Esophagus squamous epithelium (tissue), 5 donors: ENCODE results near the gene DALRD3. TPM values are rescaled to one million over a fixed set of nuclear protein-coding genes. Genes with fewer than 3 reads are reported as not detected.
A peak's percentile ranks its signal among the peaks of the same experiment; 100 is the strongest.

Source experiments
- DNase-seq: peaks from one replicate; lab custom pipeline; 2025; lab: John Stamatoyannopoulos, UW
- H3K27ac ChIP-seq, 4 donors: fragments of 200-600 bp; sonication (generic); one replicate each; pipeline ENCODE4 v1.5.1; 2016 to 2019; ENCODE audit warnings: mild to moderate bottlenecking in 1 of 4
- H3K27me3 ChIP-seq, 4 donors: fragments of 200-600 bp; sonication (generic); 1 replicate in 3 of 4; 2 replicates in 1 of 4; pipeline versions ENCODE4 v1.5.1 to v1.6.0; 2017 to 2021; ENCODE audit warnings: antibody characterized with exemption in 1 of 4
- H3K36me3 ChIP-seq, 3 donors: fragments of 200-600 bp; sonication (generic); one replicate each; pipeline ENCODE4 v1.5.1; 2016 to 2019
- H3K4me1 ChIP-seq, 3 donors: fragments of 200-600 bp; sonication (generic); one replicate each; pipeline ENCODE4 v1.5.1; 2017 to 2019
- H3K4me3 ChIP-seq, 4 donors: fragments of 200-600 bp; sonication (generic); 1 replicate in 3 of 4; 2 replicates in 1 of 4; pipeline ENCODE4 v1.5.1; 2016 to 2019; ENCODE audit warnings: mild to moderate bottlenecking in 2 of 4, moderate library complexity in 1 of 4
- H3K9me3 ChIP-seq, 3 donors: fragments of 200-600 bp; sonication (generic); one replicate each; pipeline ENCODE4 v1.5.1; 2016 to 2019
- POLR2A ChIP-seq, 4 donors: fragments of 450-650 bp; IDR thresholded peaks; one replicate each; pipeline ENCODE4 v1.6.1; 2017; ENCODE audit warnings: antibody characterized with exemption in 4 of 4, mild to moderate bottlenecking in 4 of 4, moderate library complexity in 3 of 4
- WGBS, 2 donors: methylation state at CpG; one replicate each; pipeline ENCODE4 v1.1.5; 2018; 5-methylcytosine and 5-hydroxymethylcytosine counted together
- intact Hi-C: fragments of 100-400 bp; cut with DNase I; formaldehyde crosslinking; loops from one replicate; pipeline ENCODE4 v1.15.0; 2022
- total RNA-seq, 4 donors: library from RNA; depleted of rRNA; stranded (reverse); fragments of >200 nt; gene quantifications; one replicate each; pipeline ENCODE4 v1.1.0, GENCODE V29; 2016
- TF ChIP-seq, protein P1 (sequence below), 6 experiments: fragments of 450-650 bp in 4 of 6; fragments of 200-600 bp in 2 of 6; sonication (generic) in 2 of 6; IDR thresholded peaks; one replicate each; pipeline ENCODE4 v1.5.1; 2016 to 2019; ENCODE audit warnings: antibody characterized with exemption in 6 of 6, mild to moderate bottlenecking in 4 of 6, moderate library complexity in 4 of 6
- donor health status: DM: yes; HTN: yes; CAD: no.

The DALRD3 gene
- total RNA-seq, 4 donors from 2014 or later: 34.4 to 42.4 (median 37.1) TPM

DNA sequence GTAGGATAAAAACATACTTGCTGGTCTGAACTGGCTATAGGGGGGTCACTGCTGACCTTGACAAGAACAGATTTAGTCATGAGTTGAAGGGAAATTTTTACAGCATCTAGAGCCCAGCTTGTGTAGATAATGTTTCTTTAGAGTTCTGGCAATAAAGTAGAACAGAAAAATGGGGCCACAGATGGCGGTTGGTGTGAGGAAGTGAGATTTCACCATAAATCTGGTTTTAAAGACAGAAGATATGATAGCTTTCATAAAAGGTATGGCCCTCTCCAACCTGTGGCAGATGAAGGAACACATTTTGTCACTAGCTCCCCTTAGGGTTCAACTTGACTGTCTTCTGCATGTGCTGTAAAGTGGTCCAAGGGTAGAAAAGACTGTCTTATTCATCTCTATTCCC lies 35.2 kb upstream of the DALRD3 start:
- H3K4me3 ChIP-seq: no peak overlapping the region
- WGBS, 2 donors: 79 to 84% methylated on average over 1 of the region's 1 CpG
- TF ChIP-seq, protein P1, sequence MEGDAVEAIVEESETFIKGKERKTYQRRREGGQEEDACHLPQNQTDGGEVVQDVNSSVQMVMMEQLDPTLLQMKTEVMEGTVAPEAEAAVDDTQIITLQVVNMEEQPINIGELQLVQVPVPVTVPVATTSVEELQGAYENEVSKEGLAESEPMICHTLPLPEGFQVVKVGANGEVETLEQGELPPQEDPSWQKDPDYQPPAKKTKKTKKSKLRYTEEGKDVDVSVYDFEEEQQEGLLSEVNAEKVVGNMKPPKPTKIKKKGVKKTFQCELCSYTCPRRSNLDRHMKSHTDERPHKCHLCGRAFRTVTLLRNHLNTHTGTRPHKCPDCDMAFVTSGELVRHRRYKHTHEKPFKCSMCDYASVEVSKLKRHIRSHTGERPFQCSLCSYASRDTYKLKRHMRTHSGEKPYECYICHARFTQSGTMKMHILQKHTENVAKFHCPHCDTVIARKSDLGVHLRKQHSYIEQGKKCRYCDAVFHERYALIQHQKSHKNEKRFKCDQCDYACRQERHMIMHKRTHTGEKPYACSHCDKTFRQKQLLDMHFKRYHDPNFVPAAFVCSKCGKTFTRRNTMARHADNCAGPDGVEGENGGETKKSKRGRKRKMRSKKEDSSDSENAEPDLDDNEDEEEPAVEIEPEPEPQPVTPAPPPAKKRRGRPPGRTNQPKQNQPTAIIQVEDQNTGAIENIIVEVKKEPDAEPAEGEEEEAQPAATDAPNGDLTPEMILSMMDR (IDR thresholded peaks at IDR 0.05): no peak
- TF ChIP-seq POLR2A (IDR thresholded peaks at IDR 0.05): no peak
- no peak overlapping the region for H3K27ac ChIP-seq
- no peak for DNase-seq
- intact Hi-C loops: no loop called here
- no peaks in the 10 kb centered on the region for H3K9me3 ChIP-seq
- peaks cover 22 to 94% (median 35%) of the 10 kb centered on the region in 3 donors for H3K36me3 ChIP-seq
- H3K27me3 ChIP-seq: no peaks in the 10 kb centered on the region
- H3K4me1 ChIP-seq: no peaks in the 10 kb centered on the region

DNA sequence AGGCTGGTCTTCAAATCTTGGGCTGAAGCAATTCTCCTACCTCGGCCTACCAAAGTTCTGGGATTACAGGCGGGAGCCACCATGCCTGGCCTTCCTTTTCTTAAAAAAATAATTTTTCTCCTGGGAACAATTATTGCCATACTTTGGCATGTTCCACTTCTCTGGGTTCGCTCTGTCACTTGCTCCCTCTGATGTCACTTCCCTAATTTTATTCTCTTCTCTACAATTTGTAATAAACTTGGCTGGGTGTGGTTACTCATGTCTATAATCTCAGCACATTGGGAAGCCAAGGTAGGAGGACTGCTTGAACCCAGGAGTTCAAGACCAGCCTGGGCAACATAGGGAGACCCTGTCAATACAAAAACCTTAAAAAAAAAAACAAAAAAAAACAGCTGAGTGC lies 16.9 kb upstream of the DALRD3 start:
- intact Hi-C loops: no loop called here
- no peak for TF ChIP-seq POLR2A (IDR thresholded peaks at IDR 0.05)
- TF ChIP-seq, protein P1 (IDR thresholded peaks at IDR 0.05): no peak
- Histone ChIP-seq H3K4me1 (no peaks in the 10 kb centered on the region), H3K36me3 (peaks cover 9 to 100% (median 38%) of the 10 kb centered on the region in 3 donors), H3K4me3 (no peak overlapping the region), H3K27ac (no peak overlapping the region), H3K27me3 (no peaks in the 10 kb centered on the region), H3K9me3 (no peaks in the 10 kb centered on the region)
- 82 to 89% methylated on average over 3 of the region's 3 CpGs for WGBS, 2 donors
- DNase-seq: no peak

DNA sequence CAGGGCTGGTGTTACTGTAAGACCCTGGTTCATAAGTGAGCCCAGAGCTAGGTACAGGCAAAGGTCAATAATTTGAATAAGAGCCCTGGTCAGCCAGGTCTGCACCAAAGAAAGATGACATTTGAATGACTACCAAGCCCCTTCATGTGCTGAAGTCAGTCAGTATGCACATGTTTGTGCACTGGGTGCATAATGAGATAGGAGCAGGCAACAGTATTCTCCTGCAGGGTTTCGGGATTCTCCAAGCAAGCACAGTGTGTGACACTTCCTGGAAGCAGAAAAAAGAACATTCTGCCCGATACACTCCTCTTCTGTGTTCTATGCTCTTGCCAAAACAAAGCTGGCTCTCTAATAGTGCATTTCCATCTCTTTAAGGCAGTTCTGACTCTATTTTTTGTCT lies 16.3 kb upstream of the DALRD3 start:
- TF ChIP-seq, protein P1 (IDR thresholded peaks at IDR 0.05): no peak
- TF ChIP-seq POLR2A (IDR thresholded peaks at IDR 0.05): no peak
- no peak for DNase-seq
- 72 to 90% methylated on average over 2 of the region's 2 CpGs for WGBS, 2 donors
- H3K36me3 ChIP-seq: peaks cover 9 to 99% (median 38%) of the 10 kb centered on the region in 3 donors
- no peak overlapping the region for H3K27ac ChIP-seq
- H3K9me3 ChIP-seq: no peaks in the 10 kb centered on the region
- intact Hi-C loops: no loop called here
- no peaks in the 10 kb centered on the region for H3K27me3 ChIP-seq
- H3K4me3 ChIP-seq: no peak overlapping the region
- peaks cover 0 to 4% (median 0%) of the 10 kb centered on the region in 3 donors for H3K4me1 ChIP-seq

DNA sequence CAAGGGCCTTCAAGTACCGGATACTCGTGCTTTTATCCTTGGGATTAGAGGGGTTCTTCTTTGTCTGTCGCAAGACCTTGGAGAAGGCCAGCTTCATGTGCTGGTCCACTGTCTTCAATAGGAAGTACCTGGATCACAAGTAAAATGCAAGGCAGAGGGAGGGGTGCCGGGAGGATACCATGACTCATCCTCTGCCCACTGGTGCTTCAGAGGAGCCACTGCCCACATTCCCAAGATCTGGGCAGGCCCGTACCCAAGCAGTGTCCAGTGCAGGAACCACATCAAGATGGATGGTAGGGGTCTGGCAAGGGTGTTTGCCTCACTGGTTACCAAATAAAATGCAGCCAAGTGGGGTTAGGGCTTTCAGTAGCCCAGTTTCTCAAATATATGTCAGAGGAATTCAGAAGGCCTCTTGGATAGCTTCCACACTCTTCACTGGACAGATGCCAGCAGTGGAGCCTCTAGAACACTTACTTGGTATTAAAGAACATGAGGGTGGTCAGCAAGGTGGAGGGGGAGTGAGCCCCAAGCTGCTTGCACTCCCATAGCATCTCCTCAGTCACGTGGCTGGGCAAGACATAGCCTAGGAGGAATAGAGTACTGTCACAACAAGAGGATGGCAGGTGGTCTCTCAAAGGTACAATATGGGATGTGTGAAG lies 14.4 kb upstream of the DALRD3 start:
- WGBS, 2 donors: 70 to 85% methylated on average over 3 to 5 of the region's 6 CpGs
- no peak overlapping the region for H3K4me3 ChIP-seq
- no peaks in the 10 kb centered on the region for H3K9me3 ChIP-seq
- TF ChIP-seq, protein P1 (IDR thresholded peaks at IDR 0.05): no peak
- no peak for TF ChIP-seq POLR2A (IDR thresholded peaks at IDR 0.05)
- peaks cover 12 to 21% (median 12%) of the 10 kb centered on the region in 3 donors for H3K4me1 ChIP-seq
- H3K27ac ChIP-seq: no peak overlapping the region
- peaks cover 9 to 84% (median 33%) of the 10 kb centered on the region in 3 donors for H3K36me3 ChIP-seq
- no peaks in the 10 kb centered on the region for H3K27me3 ChIP-seq
- DNase-seq: no peak
- intact Hi-C loops: no loop called here

DNA sequence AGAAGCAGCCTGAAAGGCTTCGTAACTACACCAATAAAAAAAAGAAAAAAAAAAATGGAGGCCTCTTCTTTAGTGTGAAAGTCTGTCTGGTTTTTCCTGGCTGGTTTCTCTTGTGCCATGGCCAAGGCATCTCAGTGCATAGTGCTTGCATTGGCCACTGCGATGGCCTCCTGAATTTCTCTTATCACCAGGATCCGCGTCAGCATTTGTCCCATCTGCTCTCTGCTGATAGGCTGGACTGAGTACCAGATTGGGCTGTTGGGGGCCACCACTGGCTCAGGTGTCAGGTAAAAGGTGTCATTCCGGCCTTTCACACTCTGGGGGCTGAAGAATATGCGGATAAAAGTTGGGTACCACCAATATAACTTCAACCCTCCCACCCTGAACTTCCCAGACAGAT lies 11.9 kb upstream of the DALRD3 start:
- 90% methylated on average over 6 of the region's 6 CpGs for WGBS, 2 donors
- no peak for DNase-seq
- Histone ChIP-seq H3K9me3 (no peaks in the 10 kb centered on the region), H3K27ac (peak overlapping the region in 1 of 4 donors; percentile 98), H3K27me3 (no peaks in the 10 kb centered on the region), H3K36me3 (peaks cover 21 to 84% (median 46%) of the 10 kb centered on the region in 3 donors), H3K4me3 (no peak overlapping the region), H3K4me1 (peaks cover 12 to 44% (median 16%) of the 10 kb centered on the region in 3 donors)
- intact Hi-C loops: no loop called here
- TF ChIP-seq, protein P1 (IDR thresholded peaks at IDR 0.05): no peak
- no peak for TF ChIP-seq POLR2A (IDR thresholded peaks at IDR 0.05)
